GM18511 (cell line): Measurements from ENCODE around the gene EPN2.

Experiments
- ATAC-seq: cut with Tn5 transposase; IDR thresholded peaks from one replicate; pipeline ENCODE4 v1.9.1; 2021; ENCODE audit warnings: mild to moderate bottlenecking, moderate library complexity; ENCODE audit not compliant: unreplicated experiment

EPN2 gene

DNA sequence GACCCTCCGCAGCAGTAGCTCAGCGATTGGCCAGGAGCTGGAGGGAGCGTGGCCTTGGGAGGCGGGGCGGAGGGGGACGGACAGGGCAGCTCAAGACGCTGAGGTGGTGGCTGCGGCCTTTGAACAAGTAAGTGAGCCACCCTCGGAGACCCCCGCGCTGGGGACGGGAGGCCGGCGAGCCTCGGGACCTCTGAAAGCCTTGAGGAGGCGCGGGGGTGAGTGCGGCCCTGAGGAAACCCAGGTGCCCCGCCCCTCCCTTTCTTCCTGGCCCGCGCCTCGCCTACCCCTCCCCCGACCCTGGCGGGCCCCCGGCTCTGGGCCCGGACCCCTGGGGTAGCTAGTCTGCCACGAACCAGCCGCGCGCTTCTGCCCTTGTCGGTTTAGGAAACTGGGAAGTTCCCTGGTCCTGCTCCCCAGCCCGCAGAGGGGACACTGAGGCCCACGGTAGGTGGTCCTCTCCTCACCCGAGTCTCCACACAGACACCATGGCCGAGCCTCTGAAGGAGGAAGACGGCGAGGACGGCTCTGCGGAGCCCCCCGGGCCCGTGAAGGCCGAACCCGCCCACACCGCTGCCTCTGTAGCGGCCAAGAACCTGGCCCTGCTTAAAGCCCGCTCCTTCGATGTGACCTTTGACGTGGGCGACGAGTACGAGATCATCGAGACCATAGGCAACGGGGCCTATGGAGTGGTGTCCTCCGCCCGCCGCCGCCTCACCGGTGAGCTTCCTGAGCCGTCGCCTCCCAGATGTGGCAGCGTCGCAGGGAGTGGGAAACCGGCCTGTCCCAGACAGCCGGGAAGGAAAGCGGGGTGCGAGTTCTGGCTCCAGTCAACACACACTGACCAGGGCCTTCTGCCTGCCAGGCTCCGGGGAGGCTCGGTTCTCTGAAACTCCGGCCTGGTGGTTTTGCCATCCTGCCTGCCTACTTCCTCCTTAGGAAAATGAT is 141.5 kb downstream of the EPN2 start, which contains the start of gene MAPK7:
Gene MAPK7 (plus strand): TSS at position 83 of the 945 bp plus-strand sequence. CDS start 403 bp downstream, at position 486.
- ATAC-seq: peak; percentile 31

DNA sequence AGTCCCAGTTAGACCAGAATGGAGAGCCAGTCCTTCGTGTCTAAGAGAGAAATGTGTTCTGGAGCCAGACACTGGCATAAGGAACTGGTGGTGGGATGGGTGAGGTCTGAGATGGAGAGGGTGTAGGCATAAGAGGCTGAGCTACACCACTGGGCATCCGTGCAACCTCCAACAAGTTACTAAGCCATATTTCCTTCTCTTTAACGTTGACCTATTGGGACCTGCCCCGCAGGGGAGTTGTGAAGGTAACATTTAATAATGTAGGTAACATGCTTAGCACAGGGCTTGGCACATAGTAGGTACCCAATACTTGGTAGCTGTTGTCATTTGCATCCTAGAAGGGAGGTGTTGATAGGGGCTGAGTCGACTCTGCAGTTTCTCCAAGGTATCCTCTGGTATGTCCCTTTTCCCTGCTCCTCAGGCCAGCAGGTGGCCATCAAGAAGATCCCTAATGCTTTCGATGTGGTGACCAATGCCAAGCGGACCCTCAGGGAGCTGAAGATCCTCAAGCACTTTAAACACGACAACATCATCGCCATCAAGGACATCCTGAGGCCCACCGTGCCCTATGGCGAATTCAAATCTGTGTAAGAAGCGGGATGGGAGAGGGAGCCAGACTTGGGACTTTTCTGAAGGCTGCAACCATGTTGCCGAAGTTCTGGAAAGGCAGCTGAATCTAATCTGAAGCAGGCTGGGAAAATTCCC is 142.3 kb downstream of the EPN2 start:
- ATAC-seq: no peak

DNA sequence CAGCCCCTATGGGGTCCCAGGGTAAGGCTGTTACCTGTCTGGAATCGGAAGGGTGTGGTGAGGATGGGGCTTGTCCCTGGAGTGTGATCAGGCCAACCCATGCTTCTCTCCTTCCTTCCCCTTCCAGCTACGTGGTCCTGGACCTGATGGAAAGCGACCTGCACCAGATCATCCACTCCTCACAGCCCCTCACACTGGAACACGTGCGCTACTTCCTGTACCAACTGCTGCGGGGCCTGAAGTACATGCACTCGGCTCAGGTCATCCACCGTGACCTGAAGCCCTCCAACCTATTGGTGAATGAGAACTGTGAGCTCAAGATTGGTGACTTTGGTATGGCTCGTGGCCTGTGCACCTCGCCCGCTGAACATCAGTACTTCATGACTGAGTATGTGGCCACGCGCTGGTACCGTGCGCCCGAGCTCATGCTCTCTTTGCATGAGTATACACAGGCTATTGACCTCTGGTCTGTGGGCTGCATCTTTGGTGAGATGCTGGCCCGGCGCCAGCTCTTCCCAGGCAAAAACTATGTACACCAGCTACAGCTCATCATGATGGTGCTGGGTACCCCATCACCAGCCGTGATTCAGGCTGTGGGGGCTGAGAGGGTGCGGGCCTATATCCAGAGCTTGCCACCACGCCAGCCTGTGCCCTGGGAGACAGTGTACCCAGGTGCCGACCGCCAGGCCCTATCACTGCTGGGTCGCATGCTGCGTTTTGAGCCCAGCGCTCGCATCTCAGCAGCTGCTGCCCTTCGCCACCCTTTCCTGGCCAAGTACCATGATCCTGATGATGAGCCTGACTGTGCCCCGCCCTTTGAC is 143.5 kb downstream of the EPN2 start:
- ATAC-seq: no peak

DNA sequence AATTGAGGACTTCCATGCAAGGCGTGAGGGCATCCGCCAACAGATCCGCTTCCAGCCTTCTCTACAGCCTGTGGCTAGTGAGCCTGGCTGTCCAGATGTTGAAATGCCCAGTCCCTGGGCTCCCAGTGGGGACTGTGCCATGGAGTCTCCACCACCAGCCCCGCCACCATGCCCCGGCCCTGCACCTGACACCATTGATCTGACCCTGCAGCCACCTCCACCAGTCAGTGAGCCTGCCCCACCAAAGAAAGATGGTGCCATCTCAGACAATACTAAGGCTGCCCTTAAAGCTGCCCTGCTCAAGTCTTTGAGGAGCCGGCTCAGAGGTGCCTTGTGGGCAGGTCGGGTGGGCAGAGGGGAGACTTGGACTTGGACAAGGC is 144.2 kb downstream of the EPN2 start:
- ATAC-seq: no peak

DNA sequence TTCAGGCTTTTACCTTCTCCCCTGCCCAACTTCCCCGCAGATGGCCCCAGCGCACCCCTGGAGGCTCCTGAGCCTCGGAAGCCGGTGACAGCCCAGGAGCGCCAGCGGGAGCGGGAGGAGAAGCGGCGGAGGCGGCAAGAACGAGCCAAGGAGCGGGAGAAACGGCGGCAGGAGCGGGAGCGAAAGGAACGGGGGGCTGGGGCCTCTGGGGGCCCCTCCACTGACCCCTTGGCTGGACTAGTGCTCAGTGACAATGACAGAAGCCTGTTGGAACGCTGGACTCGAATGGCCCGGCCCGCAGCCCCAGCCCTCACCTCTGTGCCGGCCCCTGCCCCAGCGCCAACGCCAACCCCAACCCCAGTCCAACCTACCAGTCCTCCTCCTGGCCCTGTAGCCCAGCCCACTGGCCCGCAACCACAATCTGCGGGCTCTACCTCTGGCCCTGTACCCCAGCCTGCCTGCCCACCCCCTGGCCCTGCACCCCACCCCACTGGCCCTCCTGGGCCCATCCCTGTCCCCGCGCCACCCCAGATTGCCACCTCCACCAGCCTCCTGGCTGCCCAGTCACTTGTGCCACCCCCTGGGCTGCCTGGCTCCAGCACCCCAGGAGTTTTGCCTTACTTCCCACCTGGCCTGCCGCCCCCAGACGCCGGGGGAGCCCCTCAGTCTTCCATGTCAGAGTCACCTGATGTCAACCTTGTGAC is 144.7 kb downstream of the EPN2 start:
- ATAC-seq: no peak

DNA sequence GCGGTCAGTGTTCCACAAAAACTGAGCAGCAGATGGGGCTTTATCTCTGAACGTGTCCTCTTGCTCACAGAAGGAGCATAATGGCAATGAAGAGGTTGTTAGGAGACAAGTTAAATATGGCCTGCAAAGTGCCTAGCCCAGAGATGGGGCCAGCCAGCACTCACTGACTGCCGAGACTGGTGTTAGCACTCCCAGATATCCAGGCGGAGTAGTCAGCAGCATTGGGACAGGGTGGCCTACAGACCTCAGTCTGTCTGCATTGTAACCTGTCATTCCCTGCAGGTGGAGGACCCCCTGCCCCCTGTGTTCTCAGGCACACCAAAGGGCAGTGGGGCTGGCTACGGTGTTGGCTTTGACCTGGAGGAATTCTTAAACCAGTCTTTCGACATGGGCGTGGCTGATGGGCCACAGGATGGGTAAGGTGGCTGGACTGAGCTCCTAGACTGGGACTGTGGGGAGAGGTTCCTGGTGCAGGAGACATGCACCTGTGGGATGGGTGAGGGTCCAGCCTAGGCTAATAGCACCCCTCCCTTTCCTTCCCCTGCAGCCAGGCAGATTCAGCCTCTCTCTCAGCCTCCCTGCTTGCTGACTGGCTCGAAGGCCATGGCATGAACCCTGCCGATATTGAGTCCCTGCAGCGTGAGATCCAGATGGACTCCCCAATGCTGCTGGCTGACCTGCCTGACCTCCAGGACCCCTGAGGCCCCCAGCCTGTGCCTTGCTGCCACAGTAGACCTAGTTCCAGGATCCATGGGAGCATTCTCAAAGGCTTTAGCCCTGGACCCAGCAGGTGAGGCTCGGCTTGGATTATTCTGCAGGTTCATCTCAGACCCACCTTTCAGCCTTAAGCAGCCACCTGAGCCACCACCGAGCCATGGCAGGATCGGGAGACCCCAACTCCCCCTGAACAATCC is 145.6 kb downstream of the EPN2 start:
- no peak for ATAC-seq

DNA sequence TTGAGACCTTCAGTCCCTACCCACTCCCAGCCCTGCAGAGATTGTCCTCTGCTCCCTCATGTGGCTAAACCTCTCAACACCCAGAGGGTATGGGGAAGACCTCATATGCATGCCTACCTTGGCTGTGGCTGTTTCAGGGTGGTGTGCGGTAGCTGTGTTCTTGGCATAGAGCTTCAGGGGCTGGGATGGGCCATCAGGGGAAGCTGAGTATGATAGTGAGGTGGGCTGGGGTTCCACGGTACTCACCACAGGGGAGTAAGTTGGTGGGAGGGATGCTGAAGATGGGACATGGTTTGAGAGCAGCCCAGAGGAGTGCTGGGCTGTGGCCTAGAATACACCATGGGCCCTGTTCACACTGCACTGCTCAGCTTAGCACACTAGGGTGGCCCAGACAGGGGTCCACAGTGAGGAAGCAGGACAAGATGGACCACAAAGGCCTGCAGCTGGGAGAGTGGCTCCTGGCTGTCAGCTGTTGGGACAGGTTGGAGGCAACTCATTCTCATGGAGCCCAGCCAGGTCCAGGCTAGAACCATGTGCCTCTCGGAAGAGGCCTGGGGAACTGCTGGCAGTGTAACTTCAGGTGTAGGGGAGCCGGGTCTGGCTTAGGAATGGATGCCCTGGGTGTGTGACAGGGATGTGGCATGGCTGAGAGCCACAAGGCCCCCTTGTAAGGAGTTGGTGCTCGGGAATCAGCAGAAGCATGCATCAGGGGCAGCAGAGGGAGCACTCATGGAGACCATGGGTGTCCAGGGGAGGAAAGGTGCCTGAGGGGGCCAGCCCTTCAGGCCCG is 146.7 kb downstream of the EPN2 start:
- no peak for ATAC-seq

DNA sequence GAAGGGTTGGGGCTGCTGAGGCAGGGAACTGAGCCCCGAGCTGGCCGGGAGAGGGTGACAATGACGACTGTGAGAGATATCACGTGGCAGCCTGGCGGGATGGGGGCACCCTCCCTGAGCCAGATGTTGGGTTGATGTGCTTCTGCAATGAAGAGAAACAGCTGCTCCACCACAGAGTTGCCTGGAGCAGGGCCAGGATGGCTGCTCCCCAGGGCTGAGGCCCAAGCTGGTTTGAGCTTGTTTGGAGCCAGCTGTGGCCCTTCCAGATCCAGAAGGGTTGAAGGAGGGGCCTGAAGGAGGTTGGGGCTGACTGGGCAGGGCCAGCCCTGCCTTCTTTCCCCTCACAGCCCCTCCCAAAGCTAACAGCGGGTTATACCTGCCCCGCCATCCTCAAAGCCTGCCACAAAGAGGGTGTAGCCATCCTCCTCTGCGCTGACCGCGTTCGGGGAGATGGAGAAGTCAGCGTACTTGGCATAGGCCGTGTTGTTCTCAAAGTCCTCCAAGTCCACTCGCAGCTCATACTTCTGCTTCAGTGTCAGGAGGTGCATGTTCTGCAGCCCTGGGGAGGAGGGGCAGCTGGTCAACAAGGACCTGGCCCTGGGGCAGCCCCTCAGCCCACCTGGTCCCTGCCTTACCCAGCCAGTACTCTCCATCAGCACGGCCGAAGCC is 147.7 kb downstream of the EPN2 start:
- no peak for ATAC-seq

DNA sequence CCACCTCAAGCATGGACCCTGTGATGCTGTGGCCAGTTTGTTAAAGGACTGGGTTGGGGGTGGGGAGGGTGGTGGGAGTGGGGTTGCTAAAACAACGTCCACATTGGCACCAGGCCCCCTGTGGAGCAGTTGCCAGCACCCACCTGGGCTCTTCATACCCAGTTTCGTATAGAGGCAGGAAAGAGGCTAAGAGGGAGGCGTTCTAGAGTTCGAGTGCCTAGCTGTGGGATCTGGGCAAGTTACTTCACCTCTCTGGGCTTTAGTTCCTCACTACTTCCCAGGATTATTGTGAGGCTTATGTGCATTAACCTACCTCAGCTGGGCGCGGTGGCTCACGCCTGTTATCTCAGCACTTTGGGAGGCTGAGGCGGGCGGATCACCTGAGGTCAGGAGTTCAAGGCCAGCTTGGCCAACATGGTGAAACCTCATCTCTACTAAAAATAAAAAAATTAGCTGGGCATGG is 148.4 kb downstream of the EPN2 start:
- no peak for ATAC-seq
